Measurements from ENCODE around the gene COX8A. TPM values are rescaled to one million over a fixed set of nuclear protein-coding genes. Genes with fewer than 3 reads are reported as not detected.

The COX8A gene
- total and polyA plus RNA-seq, 5 donors from 2014 or later: 124 to 582 (median 517) TPM

DNA sequence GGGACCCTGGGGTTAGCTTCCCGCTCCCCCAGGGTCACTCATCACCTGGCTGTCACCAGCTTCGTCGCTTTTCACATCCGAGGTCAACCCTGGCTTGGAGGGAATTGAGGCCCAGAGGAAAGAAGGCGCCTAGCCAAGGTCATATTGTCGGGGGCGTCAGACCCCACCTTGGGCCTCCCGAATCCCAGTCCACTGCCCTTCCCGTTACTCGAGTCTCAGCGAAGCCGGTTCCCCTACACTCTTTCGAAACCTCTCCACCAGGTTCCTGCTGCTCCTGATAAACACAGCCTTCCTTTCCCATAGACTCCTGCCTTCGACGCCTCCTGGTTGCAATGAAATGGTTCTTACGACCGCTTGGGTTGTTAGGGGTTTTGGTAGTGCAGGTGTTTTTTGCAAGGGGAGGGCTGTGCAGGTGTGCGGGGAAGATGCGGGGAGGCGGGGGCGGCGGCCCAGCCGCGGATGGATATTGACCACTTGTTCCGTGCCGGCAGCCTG is 35.0 kb upstream of the COX8A start:
- peak overlapping the region; percentile 81 for H3K4me3 ChIP-seq (ENCODE audit: low read depth, low read length)
- H3K4me3 Mint-ChIP-seq: peak overlapping the region; percentile 89 to 94 (median 92)
- peaks cover 19% of the 10 kb centered on the region for H3K4me1 ChIP-seq (ENCODE audit: control insufficient read depth, insufficient read depth, low read length, poor library complexity, severe bottlenecking)
- peak overlapping the region; percentile 88 to 96 (median 90) for H3K27ac Mint-ChIP-seq
- H3K36me3 ChIP-seq (ENCODE audit: control insufficient read depth, insufficient read depth, low read length): no peaks in the 10 kb centered on the region
- peaks cover 5 to 29% (median 20%) of the 10 kb centered on the region in 4 donors for H3K4me1 Mint-ChIP-seq
- no peaks in the 10 kb centered on the region for H3K27me3 ChIP-seq (ENCODE audit: control insufficient read depth, insufficient read depth, low read length)
- peaks cover 9% of the 10 kb centered on the region for H3K27me3 Mint-ChIP-seq
- H3K9me3 ChIP-seq (ENCODE audit: control insufficient read depth in 2 of 2, low read length in 2 of 2): no peaks in the 10 kb centered on the region
- ATAC-seq (ENCODE audit: low read depth in 2 of 2): no peak
- no peak for DNase-seq
- H3K9me3 Mint-ChIP-seq: no peaks in the 10 kb centered on the region
- no peaks in the 10 kb centered on the region for H3K36me3 Mint-ChIP-seq
- peak overlapping the region; percentile 55 for H3K27ac ChIP-seq (ENCODE audit: insufficient read depth, low read length, poor library complexity, severe bottlenecking)

DNA sequence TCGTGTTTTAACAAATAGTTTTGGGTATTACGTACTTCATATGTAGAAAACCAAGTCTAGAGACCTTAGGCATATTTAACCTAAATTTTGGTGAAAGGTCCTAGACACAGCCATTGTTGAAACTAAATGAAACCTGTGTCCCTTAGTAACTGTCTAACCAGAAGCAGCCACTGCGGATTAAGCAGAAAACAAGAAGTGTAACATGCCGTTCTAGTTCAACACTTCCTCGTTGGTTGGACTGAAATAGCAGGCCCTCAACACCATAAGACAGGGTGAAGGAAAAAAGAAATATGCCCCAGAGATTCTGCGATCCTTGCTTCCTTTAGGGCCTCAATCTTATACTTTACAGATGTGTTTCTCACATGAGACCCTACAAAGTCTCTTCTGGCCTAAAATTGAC is 33.6 kb upstream of the COX8A start:
- H3K9me3 Mint-ChIP-seq: no peaks in the 10 kb centered on the region
- ATAC-seq (ENCODE audit: low read depth in 2 of 2): no peak
- no peaks in the 10 kb centered on the region for H3K27me3 ChIP-seq (ENCODE audit: control insufficient read depth, insufficient read depth, low read length)
- no peaks in the 10 kb centered on the region for H3K36me3 Mint-ChIP-seq
- no peak for DNase-seq
- no peaks in the 10 kb centered on the region for H3K36me3 ChIP-seq (ENCODE audit: control insufficient read depth, insufficient read depth, low read length)
- peak overlapping the region in 1 of 3 donors; percentile 88 for H3K27ac Mint-ChIP-seq
- no peaks in the 10 kb centered on the region for H3K9me3 ChIP-seq (ENCODE audit: control insufficient read depth in 2 of 2, low read length in 2 of 2)
- peaks cover 9% of the 10 kb centered on the region for H3K27me3 Mint-ChIP-seq
- H3K4me3 Mint-ChIP-seq: peak overlapping the region; percentile 68 to 92 (median 90)
- peaks cover 5 to 32% (median 20%) of the 10 kb centered on the region in 4 donors for H3K4me1 Mint-ChIP-seq
- peaks cover 19% of the 10 kb centered on the region for H3K4me1 ChIP-seq (ENCODE audit: control insufficient read depth, insufficient read depth, low read length, poor library complexity, severe bottlenecking)
- H3K27ac ChIP-seq (ENCODE audit: insufficient read depth, low read length, poor library complexity, severe bottlenecking): no peak overlapping the region
- H3K4me3 ChIP-seq (ENCODE audit: low read depth, low read length): no peak overlapping the region

DNA sequence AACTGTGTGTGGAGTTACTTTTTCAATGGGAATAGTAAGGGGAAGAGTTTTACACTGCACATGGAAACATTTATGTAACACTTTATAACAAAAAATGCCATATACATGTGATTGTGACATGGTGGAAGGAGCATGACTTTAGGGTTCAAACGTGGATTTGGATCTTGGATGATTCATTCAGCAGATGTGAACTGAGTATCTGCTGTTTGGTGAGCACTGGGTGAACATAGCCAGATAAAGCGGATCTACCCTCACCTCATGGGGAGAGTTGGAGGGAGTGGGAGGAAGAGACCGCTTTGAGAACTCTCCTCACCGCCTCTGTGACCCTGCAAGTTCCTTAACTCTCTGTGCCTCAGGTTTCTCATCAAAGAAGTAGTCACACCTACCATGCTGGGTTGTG is 32.5 kb upstream of the COX8A start:
- no peak for DNase-seq
- Histone ChIP-seq H3K9me3 (ENCODE audit: control insufficient read depth in 2 of 2, low read length in 2 of 2) (no peaks in the 10 kb centered on the region), H3K36me3 (ENCODE audit: control insufficient read depth, insufficient read depth, low read length) (no peaks in the 10 kb centered on the region), H3K4me1 (ENCODE audit: control insufficient read depth, insufficient read depth, low read length, poor library complexity, severe bottlenecking) (peaks cover 19% of the 10 kb centered on the region), H3K27ac (ENCODE audit: insufficient read depth, low read length, poor library complexity, severe bottlenecking) (no peak overlapping the region), H3K27me3 (ENCODE audit: control insufficient read depth, insufficient read depth, low read length) (no peaks in the 10 kb centered on the region), H3K4me3 (ENCODE audit: low read depth, low read length) (no peak overlapping the region)
- no peak for ATAC-seq (ENCODE audit: low read depth in 2 of 2)
- Mint-ChIP-seq H3K27me3 (peaks cover 9% of the 10 kb centered on the region), H3K27ac (peak overlapping the region in 1 of 3 donors; percentile 59), H3K4me3 (peak overlapping the region in 2 of 4 donors; percentile 1 to 58), H3K9me3 (no peaks in the 10 kb centered on the region), H3K36me3 (no peaks in the 10 kb centered on the region), H3K4me1 (peaks cover 5 to 32% (median 20%) of the 10 kb centered on the region in 4 donors)

DNA sequence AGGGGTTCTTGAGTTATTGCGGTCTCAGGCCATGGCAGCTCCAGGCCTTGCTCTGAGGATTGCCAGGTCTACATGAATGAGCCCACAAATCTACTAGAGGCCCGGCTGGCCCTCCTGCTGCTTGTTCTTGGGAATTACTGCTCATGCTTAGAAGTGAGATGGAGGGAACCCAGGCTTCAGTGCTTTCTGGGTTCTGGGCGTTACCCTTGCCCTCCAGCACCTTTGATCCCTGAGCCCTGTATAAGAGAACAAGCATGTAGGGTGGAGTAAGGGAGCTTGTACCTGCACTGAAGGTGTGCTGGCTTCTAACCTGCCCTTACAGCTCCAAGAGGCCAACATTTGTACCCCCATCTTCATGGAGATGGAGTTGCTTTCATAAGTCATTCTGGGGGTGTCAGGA is 31.6 kb upstream of the COX8A start:
- Histone ChIP-seq H3K9me3 (ENCODE audit: control insufficient read depth in 2 of 2, low read length in 2 of 2) (no peaks in the 10 kb centered on the region), H3K36me3 (ENCODE audit: control insufficient read depth, insufficient read depth, low read length) (no peaks in the 10 kb centered on the region), H3K27me3 (ENCODE audit: control insufficient read depth, insufficient read depth, low read length) (no peaks in the 10 kb centered on the region), H3K27ac (ENCODE audit: insufficient read depth, low read length, poor library complexity, severe bottlenecking) (no peak overlapping the region), H3K4me3 (ENCODE audit: low read depth, low read length) (no peak overlapping the region), H3K4me1 (ENCODE audit: control insufficient read depth, insufficient read depth, low read length, poor library complexity, severe bottlenecking) (peaks cover 19% of the 10 kb centered on the region)
- Mint-ChIP-seq H3K27ac (no peak overlapping the region), H3K9me3 (no peaks in the 10 kb centered on the region), H3K4me1 (peaks cover 5 to 28% (median 19%) of the 10 kb centered on the region in 4 donors), H3K36me3 (no peaks in the 10 kb centered on the region), H3K27me3 (peaks cover 5% of the 10 kb centered on the region), H3K4me3 (no peak overlapping the region)
- no peak for ATAC-seq (ENCODE audit: low read depth in 2 of 2)
- no peak for DNase-seq

DNA sequence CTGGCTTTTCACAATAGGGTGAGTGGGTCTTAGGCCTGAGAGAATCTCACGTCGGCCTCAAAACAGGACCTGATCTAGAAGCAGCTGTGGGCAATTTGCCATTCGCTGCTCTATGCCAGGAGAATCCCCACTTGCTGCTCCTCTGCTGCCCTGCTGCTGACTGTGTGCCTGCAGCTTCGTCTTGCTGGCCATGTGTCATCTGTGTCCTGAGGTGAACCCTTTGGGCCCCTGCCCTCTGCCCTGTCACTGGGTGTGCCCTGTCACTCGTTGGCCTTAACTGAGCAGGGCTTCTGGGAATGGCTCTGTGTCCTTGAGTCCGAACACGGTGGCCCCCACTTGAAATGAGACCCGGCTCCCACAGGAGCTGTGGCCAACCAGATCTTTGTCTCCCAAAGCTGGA is 29.4 kb upstream of the COX8A start:
- Histone ChIP-seq H3K9me3 (ENCODE audit: control insufficient read depth in 2 of 2, low read length in 2 of 2) (no peaks in the 10 kb centered on the region), H3K27me3 (ENCODE audit: control insufficient read depth, insufficient read depth, low read length) (no peaks in the 10 kb centered on the region), H3K4me1 (ENCODE audit: control insufficient read depth, insufficient read depth, low read length, poor library complexity, severe bottlenecking) (peaks cover 1% of the 10 kb centered on the region), H3K27ac (ENCODE audit: insufficient read depth, low read length, poor library complexity, severe bottlenecking) (no peak overlapping the region), H3K36me3 (ENCODE audit: control insufficient read depth, insufficient read depth, low read length) (no peaks in the 10 kb centered on the region), H3K4me3 (ENCODE audit: low read depth, low read length) (no peak overlapping the region)
- Mint-ChIP-seq H3K36me3 (no peaks in the 10 kb centered on the region), H3K9me3 (no peaks in the 10 kb centered on the region), H3K4me3 (no peak overlapping the region), H3K27ac (no peak overlapping the region), H3K27me3 (no peaks in the 10 kb centered on the region), H3K4me1 (peaks cover 5 to 26% (median 11%) of the 10 kb centered on the region in 4 donors)
- DNase-seq: no peak
- no peak for ATAC-seq (ENCODE audit: low read depth in 2 of 2)

DNA sequence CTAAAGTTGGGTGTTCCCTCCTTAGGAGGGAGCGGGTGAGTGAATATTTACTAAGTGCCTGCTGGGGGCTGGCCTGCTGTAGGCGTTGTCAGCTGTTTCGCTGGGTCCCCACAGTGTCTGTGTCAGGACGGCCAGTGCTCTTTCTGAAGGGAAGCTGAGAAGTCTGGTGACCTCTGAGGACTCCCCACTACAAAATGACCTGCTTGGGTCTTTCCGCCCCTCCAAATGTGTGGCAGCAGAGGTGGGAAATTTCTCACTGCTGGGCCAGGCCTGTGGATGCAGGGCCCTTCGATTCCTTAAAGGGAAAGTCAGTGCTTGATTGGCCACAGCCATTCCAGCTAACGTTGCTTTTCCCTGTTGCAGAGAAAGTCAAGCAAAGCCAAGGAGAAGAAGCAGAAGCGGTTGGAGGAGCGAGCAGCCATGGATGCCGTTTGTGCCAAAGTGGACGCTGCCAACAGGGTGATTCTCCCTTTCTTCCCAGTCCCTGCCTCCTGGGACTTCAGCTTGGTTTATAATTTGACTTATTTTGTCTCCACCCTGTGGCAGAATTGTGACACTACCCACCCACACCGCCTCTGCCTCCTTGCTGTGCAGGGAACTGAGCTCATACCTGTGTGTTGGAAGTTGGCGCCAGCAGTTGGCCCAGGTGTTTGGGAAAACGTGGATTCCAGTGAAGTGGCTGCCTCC is 28.8 kb upstream of the COX8A start:
- ATAC-seq (ENCODE audit: low read depth in 2 of 2) (peak; percentile 64 to 70), DNase-seq (peak; percentile 36 to 61 (median 53))
- Mint-ChIP-seq H3K4me1 (peaks cover 2 to 22% (median 8%) of the 10 kb centered on the region in 4 donors), H3K27ac (peak overlapping the region in 1 of 3 donors; percentile 68), H3K27me3 (no peaks in the 10 kb centered on the region), H3K36me3 (no peaks in the 10 kb centered on the region), H3K4me3 (peak overlapping the region in 1 of 4 donors; percentile 15), H3K9me3 (no peaks in the 10 kb centered on the region)
- Histone ChIP-seq H3K27ac (ENCODE audit: insufficient read depth, low read length, poor library complexity, severe bottlenecking) (no peak overlapping the region), H3K27me3 (ENCODE audit: control insufficient read depth, insufficient read depth, low read length) (no peaks in the 10 kb centered on the region), H3K4me1 (ENCODE audit: control insufficient read depth, insufficient read depth, low read length, poor library complexity, severe bottlenecking) (no peaks in the 10 kb centered on the region), H3K4me3 (ENCODE audit: low read depth, low read length) (no peak overlapping the region), H3K9me3 (ENCODE audit: control insufficient read depth in 2 of 2, low read length in 2 of 2) (no peaks in the 10 kb centered on the region), H3K36me3 (ENCODE audit: control insufficient read depth, insufficient read depth, low read length) (no peaks in the 10 kb centered on the region)

DNA sequence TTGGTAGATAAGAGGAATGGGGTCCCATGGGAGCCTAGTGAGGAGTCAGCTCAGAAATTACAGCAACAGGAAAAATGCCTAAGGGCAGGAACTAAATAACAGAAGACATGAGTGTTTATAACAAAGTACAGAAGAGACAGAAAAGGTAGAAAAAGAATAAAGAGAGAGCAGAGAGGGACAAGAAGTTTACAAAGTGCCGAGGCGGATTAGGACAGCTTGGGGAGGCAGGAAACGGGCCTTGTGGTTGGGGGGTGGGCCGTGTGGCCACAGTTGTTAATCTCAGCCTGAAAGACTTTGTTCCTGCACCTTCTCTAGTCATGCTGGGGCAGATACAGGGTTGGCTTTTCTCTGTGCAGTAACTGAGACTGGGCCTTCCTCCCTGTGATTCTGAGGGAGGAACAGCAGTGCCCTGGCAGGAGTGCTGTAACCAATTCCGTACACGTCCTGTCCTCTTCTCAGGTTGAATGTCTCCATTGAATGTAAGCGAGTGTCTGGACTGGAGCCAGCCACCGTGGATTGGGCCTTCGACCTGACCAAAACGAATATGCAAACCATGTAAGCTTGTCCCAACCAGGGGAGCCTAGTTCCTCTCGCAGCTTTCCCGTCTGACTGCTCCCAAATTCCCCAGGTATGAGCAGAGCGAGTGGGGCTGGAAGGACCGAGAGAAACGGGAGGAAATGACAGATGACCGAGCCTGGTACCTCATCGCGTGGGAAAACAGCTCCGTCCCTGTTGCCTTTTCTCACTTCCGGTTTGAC is 22.5 kb upstream of the COX8A start:
- Mint-ChIP-seq H3K27me3 (no peaks in the 10 kb centered on the region), H3K9me3 (no peaks in the 10 kb centered on the region), H3K36me3 (peaks cover 25% of the 10 kb centered on the region), H3K4me3 (peak overlapping the region in 2 of 4 donors; percentile 16 to 31), H3K27ac (peak overlapping the region; percentile 83 to 97 (median 87)), H3K4me1 (peaks cover 7 to 26% (median 19%) of the 10 kb centered on the region in 4 donors)
- Histone ChIP-seq H3K4me1 (ENCODE audit: control insufficient read depth, insufficient read depth, low read length, poor library complexity, severe bottlenecking) (peaks cover 15% of the 10 kb centered on the region), H3K27me3 (ENCODE audit: control insufficient read depth, insufficient read depth, low read length) (no peaks in the 10 kb centered on the region), H3K27ac (ENCODE audit: insufficient read depth, low read length, poor library complexity, severe bottlenecking) (peak overlapping the region; percentile 42), H3K9me3 (ENCODE audit: control insufficient read depth in 2 of 2, low read length in 2 of 2) (no peaks in the 10 kb centered on the region), H3K4me3 (ENCODE audit: low read depth, low read length) (peak overlapping the region; percentile 40), H3K36me3 (ENCODE audit: control insufficient read depth, insufficient read depth, low read length) (peaks cover 24% of the 10 kb centered on the region)
- DNase-seq (peak in 1 of 3 donors; percentile 76), ATAC-seq (ENCODE audit: low read depth in 2 of 2) (peak; percentile 65 to 72)

Data from CD4-positive, CD25-positive, alpha-beta regulatory T cell (primary cell).